ENCODE results near the gene DNAJB11.
"Not testable (repeated sequence)": the region's sequence is repeated elsewhere in the genome, so short reads cannot be mapped to it uniquely, and the experiment has no call there.

The DNAJB11 gene

GRCh38 chr3:186552408-186553031 is 18.0 kb upstream of the DNAJB11 start:
- DNase-seq, result no peak

GRCh38 chr3:186564586-186564985 is 5.9 kb upstream of the DNAJB11 start:
- no peak for DNase-seq

- peak; percentile 3 for DNase-seq
Measured at GRCh38 chr3:186566772-186567071, 3.8 kb upstream of the DNAJB11 start.

DNA sequence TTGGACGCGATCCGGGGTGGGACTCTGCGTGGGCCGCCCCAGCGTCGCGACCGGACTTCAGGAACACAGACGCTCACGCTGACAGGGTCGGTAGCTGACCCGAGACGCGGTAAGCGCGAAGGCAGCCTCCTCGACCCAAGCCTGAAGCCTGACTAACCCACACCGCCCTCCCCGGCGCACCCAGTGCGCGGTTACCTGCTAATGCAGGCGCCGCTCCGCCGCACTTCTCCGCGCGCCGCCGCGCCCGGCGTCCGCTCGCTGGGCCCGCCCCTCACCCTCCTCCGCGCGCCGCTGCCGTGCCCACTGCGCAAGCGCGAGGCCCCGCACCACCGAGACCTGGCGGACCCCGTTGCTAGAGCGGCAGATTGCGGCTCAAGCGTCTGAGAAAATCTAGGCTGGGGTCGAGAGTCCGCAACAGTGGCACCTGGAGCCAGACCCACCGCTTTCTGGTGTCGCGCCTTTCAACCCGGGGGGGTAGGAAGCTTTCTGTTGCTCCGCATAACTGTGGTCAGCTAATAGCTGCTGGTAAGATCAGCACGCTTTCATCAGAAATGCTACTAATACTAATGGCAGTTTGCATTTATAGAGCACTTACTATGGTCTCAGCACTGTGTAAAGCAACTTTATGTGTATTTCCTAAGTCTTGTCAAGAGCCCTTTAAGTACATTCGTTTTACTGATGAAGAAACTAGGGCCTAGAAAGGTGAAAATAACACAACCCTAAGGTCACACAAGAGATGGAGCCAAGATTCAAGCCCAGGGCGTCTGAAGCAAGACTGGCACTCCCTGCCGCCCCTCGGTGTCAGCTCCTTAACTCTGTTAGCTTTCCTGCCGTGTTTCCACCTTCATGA is 3.2 kb upstream of the DNAJB11 start, which contains the start of gene TBCCD1:
TSS of gene TBCCD1 (minus strand) at position 268 of the 850 bp plus-strand sequence. CDS start 3,010 bp downstream, outside the sequence.
- DNase-seq, result peak; percentile 79

DNA sequence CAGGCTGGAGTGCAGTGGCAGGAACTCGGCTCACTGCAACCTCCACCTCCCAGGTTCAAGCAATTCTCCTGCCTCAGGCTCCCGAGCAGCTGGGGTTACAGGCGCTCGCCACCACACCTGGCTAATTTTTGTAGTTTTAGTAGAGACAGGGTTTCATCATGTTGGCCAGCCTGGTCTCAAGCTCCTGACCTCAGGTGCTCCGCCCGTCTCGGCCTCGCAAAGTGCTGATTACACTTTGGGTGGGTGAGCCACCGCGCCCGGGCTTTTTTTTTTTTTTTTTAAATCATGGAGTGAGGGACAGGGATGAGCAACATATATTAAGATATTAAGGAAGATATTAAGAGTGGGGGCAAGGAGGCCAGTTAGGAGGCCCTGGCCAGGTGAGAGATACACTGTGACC is 1.2 kb upstream of the DNAJB11 start:
- DNase-seq, result not testable (repeated sequence)

DNA sequence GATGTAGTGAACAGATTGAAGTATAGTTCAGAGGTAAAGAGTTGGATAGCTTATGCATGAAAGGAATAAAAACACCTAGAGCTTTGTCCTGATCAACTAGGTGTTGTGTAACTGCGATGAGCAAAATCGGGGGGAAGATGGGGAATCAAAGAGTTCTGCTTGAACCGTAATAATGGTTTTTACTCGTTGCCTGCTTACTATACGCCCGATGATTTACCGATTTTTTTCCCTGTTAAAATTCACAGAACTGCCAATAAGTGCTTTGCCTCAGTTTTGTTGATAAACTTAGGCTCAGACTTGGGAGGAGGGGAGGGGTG is 783 bp upstream of the DNAJB11 start:
- no peak for DNase-seq

DNA sequence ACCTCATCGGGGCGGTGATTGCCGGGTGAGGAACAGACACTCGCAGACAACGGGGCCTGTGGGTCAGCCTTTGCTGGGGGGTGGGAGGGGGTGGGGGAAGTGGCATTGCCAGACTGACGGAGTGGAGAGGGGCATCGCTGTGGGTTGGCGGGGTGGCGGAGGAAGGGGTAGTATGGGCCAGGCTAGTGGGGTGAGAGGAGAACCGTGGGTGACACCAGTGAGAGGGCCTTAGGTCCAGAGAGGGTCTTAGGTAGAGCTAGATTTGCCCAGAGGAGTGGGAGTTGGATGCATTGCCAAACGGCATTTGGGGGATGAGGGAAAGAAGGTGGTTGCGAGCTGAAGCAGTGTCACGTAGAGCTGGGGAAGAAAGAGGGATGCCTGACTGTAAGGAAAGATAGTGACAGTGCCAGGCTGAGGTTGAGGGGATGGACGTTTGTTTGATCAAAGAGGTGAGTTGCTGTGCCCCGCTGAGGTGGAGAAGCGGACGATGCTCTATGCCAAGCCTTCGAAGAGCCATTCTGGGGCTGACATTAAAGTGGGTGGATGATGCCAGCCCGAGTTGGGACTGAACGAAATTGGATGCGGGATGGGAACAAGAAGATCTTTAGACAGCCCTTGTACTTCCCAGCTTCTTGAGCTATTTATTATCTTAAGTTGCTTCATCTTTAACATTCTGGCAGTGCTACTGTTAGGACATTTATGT is 572 bp downstream of the DNAJB11 start:
- no peak for DNase-seq

DNA sequence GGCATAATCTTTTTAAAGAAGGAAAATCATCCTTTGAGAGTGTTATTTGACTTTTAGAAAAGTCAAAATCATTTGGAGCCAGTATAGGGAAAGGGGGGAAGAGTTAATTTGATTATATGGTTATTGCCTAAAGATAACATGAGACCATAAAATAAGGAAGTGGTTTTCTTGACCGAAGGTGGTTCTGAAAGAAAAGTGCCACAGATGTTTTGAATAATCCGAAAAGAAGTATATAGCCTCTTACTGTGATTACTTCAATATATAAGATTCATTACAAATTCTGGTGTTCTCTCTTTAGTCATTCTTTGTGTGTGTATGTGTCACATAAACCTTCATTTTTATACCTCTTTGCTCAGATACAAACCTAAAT is 1.1 kb downstream of the DNAJB11 start:
- no peak for DNase-seq

DNA sequence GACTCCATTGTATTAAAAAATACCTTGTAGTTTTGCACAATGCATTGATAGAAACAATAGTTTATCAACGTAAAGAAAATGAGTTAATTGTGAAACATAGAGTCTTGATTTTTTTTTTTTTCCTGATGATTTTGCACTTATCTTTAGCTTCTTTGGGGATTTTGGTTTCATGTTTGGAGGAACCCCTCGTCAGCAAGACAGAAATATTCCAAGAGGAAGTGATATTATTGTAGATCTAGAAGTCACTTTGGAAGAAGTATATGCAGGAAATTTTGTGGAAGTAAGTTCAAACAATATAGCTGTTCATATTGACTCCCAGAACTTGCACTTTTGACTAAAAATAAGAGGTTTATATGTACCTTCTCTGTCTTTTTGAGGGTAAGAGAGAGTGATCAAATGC is 7.0 kb downstream of the DNAJB11 start:
- DNase-seq, result no peak

- DNase-seq, result no peak
Measured at GRCh38 chr3:186580785-186581184, 10.3 kb downstream of the DNAJB11 start.

GRCh38 chr3:186582541-186582940 is 12.0 kb downstream of the DNAJB11 start:
- DNase-seq, result no peak

DNA sequence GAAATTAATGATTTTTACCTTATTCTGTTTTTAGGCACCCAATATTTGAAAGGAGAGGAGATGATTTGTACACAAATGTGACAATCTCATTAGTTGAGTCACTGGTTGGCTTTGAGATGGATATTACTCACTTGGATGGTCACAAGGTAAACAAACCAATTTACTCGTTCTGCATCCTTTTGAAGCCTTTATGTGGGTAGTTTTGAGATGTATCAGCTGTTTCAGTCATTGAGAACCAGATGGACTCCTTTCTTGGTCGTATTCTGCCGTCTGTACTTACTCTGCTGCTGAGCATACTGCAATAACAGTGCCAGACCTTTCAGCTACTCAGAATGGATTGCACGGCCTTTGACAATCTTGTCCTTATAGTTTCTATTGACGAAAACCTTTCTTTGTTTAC is 13.3 kb downstream of the DNAJB11 start:
- DNase-seq, result peak; percentile 85

DNA sequence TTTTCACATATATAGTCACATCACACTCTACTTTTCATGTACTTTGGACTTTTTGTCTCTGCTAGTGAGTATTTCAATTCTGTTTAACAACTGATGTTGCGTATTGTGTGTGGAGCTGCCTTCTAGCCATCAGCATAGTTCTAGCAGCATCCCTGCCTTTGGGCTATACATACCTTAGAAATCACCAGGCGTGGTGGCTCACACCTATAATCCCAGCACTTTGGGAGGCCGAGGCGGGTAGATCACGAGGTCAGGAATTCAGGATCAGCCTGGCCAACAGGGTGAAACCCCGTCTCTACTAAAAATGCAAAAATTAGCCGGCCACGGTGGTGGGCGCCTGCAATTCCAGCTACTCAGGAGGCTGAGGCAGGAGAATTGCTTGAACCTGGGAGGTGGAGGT is 15.7 kb downstream of the DNAJB11 start:
- not testable (repeated sequence) for DNase-seq

DNA sequence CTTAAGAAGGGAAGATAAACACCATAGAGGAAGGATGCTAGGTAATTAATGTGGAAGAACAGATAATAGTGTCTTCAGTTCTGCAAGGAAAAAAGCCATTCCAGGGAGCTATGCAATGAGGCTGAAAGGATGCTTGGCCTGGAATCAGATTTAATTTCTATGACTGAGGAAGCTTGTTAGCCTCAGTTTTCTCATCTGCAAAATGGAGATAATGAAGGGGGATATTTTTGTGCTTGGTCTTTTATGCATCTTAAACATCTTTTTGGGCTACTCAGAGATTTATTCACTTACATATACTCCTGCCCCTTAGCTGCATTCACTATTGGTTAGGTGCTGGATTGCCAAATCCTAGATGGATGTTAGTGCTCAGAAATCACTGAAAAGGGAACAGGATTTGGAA is 16.7 kb downstream of the DNAJB11 start:
- DNase-seq, result no peak

DNA sequence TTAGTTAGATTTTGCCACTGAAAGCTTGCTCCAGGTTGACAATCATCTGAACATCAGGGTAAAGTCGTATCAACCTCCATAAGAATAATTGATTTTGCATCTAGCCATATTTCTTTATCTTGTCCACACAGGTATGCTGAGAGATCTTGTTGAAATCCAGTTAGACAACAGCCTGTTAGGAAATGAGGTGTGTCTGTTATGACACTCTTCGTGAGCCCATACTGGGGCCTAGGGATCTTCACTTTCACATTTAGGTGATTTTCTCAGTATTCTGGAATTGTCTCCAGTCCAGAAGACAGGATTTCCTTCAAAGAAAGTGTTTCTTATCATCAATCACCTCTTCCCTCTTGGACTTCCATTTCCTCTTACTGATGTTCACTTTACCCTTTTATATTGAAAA is 18.1 kb downstream of the DNAJB11 start:
- no peak for DNase-seq

DNA sequence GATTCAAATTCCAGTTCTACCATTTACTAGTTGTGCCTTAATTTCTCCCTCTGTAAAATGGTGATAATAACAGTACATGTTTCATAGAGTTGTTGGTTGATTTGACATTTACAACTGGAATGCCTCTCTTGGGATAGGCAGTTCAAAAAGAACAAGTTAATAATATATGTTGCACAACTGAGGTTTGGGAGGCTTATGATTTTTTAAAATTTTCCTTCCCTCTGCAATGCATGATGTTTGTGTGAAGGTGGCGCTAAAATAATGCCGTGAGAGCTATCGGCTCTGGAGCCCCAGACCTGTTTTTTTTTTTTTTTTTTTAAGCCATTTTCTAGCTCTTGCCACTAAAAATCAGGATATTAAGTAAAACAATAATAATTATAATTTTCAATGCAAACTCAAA is 18.6 kb downstream of the DNAJB11 start:
- DNase-seq, result peak; percentile 16

- DNase-seq, result no peak
Measured at GRCh38 chr3:186589856-186590579, 19.5 kb downstream of the DNAJB11 start.

DNA sequence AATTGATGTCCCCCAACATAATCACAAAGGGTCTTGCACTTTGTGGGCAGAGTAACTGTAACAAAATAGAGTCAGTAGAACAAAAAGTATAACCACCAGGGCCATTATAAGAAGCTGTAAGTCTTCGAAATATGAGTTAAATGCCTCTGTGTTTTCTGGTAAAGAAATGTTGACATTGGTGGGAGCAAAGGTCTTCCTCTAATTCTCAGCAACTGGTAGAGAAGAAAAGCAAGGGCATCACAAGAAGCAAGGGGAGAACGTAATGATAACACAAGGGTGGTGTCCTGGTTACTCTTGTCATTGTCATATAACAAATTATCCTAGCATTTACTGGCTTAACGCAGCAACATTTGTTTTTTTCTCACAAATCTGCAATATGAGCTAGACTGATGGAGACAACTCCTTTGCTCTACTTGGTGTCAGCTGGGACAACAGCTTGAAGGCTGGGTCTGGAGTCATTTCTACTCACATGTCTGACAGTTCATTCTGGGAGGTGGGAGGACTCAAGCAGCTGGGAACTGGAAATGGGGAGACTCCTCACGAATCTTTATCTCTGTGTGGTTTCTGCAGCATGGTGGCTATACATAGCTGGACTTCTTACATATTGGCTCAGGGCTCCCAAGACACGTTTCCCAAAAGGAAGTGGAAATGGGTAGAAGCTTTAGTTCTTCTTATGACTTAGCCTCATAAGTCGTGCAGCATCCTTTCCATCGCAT is 20.2 kb downstream of the DNAJB11 start:
- no peak for DNase-seq

GRCh38 chr3:186592682-186593081 is 22.2 kb downstream of the DNAJB11 start:
- DNase-seq, result no peak

GRCh38 chr3:186593862-186594261 is 23.3 kb downstream of the DNAJB11 start:
- no peak for DNase-seq

GRCh38 chr3:186594591-186595113 is 24.1 kb downstream of the DNAJB11 start:
- no peak for DNase-seq

GRCh38 chr3:186596568-186597287 is 26.2 kb downstream of the DNAJB11 start:
- no peak for DNase-seq
